Loucy (cell line): Measurements from ENCODE around the gene C1QTNF12.

Experiments used
- H2AFZ ChIP-seq: fragments of 200-600 bp; sonication (generic); 2 replicates; pipeline ENCODE4 v1.6.0; 2016; ENCODE audit warnings: antibody characterized with exemption, mild to moderate bottlenecking, low read length, moderate library complexity
- H3F3A ChIP-seq: fragments of 200-600 bp; 2 replicates; pipeline ENCODE4 v1.6.0; 2016; ENCODE audit warnings: antibody characterized with exemption, low read depth, mild to moderate bottlenecking
- H3K27me3 ChIP-seq: fragments of 200-600 bp; sonication (generic); 2 replicates; pipeline ENCODE4 v1.6.1; 2014; ENCODE audit warnings: low read length, mild to moderate bottlenecking; ENCODE audit not compliant: insufficient read depth, poor library complexity, severe bottlenecking
- H3K36me3 ChIP-seq: fragments of 200-600 bp; sonication (generic); 2 replicates; pipeline ENCODE4 v1.6.1; 2016; ENCODE audit warnings: low read length; ENCODE audit not compliant: insufficient read depth
- H3K4me1 ChIP-seq: fragments of 200-600 bp; sonication (generic); 2 replicates; pipeline ENCODE4 v1.5.1; 2014; ENCODE audit warnings: low read length, mild to moderate bottlenecking; ENCODE audit not compliant: insufficient read depth, poor library complexity, severe bottlenecking
- H3K4me2 ChIP-seq: fragments of 200-600 bp; sonication (generic); 2 replicates; pipeline ENCODE4 v1.6.0; 2014; ENCODE audit warnings: antibody characterized with exemption, low read length, low read depth, mild to moderate bottlenecking; ENCODE audit not compliant: poor library complexity, severe bottlenecking
- H3K4me3 ChIP-seq: fragments of 200-600 bp; sonication (generic); 2 replicates; pipeline ENCODE4 v1.5.1; 2014; ENCODE audit warnings: low read length, mild to moderate bottlenecking, mixed read lengths; ENCODE audit not compliant: poor library complexity, severe bottlenecking
- H3K79me2 ChIP-seq: fragments of 200-600 bp; sonication (generic); 2 replicates; pipeline ENCODE4 v1.6.1; 2014; ENCODE audit warnings: low read length; ENCODE audit not compliant: insufficient read depth
- H3K9ac ChIP-seq: fragments of 200-600 bp; sonication (generic); 2 replicates; pipeline ENCODE4 v1.6.0; 2014; ENCODE audit warnings: mild to moderate bottlenecking, low read depth, low read length, moderate library complexity; ENCODE audit not compliant: poor library complexity, severe bottlenecking
- H3K9me2 ChIP-seq: fragments of 200-600 bp; sonication (generic); replicated peaks from 2 replicates; pipeline ENCODE4 v1.6.1; 2016; ENCODE audit warnings: low read depth, low read length, mixed read lengths
- H3K9me3 ChIP-seq: fragments of 200-600 bp; sonication (generic); 2 replicates; pipeline ENCODE4 v1.6.1; 2014; ENCODE audit warnings: mild to moderate bottlenecking, antibody characterized with exemption, low read length, low read depth; ENCODE audit not compliant: insufficient read depth
- H4K20me1 ChIP-seq: fragments of 200-600 bp; sonication (generic); 2 replicates; pipeline ENCODE4 v1.6.0; 2014; ENCODE audit warnings: antibody characterized with exemption, low read length, mild to moderate bottlenecking; ENCODE audit not compliant: insufficient read depth, poor library complexity, severe bottlenecking
- EZH2phosphoT487 ChIP-seq: fragments of 200-600 bp; IDR thresholded peaks from 2 replicates; pipeline ENCODE4 v1.6.1; 2018; ENCODE audit warnings: antibody characterized with exemption, mild to moderate bottlenecking, moderate library complexity, borderline replicate concordance
- TF ChIP-seq, protein P1 (sequence below): fragments of 200-600 bp; sonication (generic); conservative IDR thresholded peaks from 2 replicates; pipeline ENCODE4 v1.5.1; 2014; ENCODE audit warnings: mild to moderate bottlenecking, antibody characterized with exemption, low read length

The C1QTNF12 gene

DNA sequence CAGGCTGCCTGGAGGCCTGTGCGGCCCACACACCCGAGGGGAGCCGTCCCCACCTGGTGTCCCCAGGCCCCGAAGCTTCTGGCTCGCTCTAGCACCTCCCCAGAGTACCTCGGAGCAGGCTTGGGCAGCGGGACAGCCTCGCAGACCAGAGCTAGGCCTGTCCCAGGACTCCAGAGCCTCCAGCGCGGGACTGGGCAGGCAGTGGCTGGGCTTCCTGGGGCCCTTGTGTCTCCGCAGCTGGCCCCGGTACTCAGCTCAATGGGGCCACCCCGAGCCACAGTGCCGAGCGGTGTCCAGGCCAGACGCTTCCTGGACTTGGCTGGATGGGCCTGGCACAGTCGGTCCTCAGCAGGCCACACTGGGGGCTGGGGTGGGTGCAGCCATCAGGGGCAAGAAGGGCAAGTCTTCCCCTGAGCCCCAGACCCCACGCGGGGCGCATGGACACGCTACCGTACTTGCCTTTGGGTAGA lies 38.6 kb upstream of the C1QTNF12 start:
- Histone ChIP-seq H2AFZ (no peak overlapping the region), H3K4me3 (no peak overlapping the region), H3K27me3 (no peaks in the 10 kb centered on the region), H3K36me3 (no peaks in the 10 kb centered on the region), H3K9me3 (no peaks in the 10 kb centered on the region), H3K9me2 (no peaks in the 10 kb centered on the region), H3K9ac (no peak overlapping the region), H3K79me2 (no peaks in the 10 kb centered on the region), H3F3A (no peaks in the 10 kb centered on the region), H4K20me1 (no peaks in the 10 kb centered on the region), H3K4me1 (no peaks in the 10 kb centered on the region), H3K4me2 (no peak overlapping the region)
- TF ChIP-seq EZH2phosphoT487: no peak
- TF ChIP-seq, protein P1, sequence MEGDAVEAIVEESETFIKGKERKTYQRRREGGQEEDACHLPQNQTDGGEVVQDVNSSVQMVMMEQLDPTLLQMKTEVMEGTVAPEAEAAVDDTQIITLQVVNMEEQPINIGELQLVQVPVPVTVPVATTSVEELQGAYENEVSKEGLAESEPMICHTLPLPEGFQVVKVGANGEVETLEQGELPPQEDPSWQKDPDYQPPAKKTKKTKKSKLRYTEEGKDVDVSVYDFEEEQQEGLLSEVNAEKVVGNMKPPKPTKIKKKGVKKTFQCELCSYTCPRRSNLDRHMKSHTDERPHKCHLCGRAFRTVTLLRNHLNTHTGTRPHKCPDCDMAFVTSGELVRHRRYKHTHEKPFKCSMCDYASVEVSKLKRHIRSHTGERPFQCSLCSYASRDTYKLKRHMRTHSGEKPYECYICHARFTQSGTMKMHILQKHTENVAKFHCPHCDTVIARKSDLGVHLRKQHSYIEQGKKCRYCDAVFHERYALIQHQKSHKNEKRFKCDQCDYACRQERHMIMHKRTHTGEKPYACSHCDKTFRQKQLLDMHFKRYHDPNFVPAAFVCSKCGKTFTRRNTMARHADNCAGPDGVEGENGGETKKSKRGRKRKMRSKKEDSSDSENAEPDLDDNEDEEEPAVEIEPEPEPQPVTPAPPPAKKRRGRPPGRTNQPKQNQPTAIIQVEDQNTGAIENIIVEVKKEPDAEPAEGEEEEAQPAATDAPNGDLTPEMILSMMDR: no peak

DNA sequence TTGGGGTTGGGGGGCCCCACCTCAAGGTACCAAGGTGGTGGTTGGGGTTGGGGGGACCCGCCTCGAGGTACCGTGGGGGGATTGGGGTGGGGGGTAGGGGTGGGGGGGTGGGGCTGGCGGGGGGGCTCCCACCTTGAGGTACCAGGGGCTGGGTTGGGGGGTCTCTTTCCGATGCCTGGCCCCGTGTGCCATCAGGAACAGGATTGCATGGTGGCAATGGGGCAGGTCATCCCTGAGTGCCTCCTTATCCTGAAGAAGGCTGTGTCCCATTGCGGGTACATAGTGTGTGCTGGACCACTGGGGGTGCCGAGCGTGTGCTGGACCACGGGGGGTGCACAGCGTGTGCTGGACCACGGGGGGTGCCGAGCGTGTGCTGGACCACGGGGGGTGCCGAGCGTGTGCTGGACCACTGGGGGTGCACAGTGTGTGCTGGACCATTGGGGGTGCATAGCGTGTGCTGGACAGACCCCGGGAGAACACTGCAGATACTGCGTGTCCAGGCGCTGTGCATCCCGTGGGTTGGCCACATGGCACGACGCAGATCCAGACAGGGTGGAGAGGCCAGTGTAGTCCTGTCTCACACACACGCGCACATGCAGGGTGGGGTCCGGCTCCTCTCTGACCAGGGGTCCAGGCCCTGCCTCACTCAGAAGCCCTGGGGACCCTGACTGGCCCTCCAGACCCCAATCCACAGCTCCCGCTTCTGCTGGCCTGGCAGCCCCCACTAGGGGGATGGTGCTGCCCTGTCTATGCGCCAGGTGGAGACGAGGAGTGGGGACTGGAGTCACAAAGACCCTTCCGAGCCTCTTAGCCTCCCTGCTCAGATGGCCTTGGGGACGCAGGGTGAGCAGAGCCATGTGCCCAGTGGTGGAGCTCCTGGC lies 37.9 kb upstream of the C1QTNF12 start:
- Histone ChIP-seq H4K20me1 (no peaks in the 10 kb centered on the region), H3K4me2 (no peak overlapping the region), H3K4me3 (no peak overlapping the region), H3K4me1 (no peaks in the 10 kb centered on the region), H3K9me3 (no peaks in the 10 kb centered on the region), H3K9me2 (no peaks in the 10 kb centered on the region), H3F3A (no peaks in the 10 kb centered on the region), H3K79me2 (no peaks in the 10 kb centered on the region), H3K9ac (no peak overlapping the region), H3K36me3 (no peaks in the 10 kb centered on the region), H3K27me3 (no peaks in the 10 kb centered on the region), H2AFZ (no peak overlapping the region)
- TF ChIP-seq, protein P1: no peak
- TF ChIP-seq EZH2phosphoT487: no peak

DNA sequence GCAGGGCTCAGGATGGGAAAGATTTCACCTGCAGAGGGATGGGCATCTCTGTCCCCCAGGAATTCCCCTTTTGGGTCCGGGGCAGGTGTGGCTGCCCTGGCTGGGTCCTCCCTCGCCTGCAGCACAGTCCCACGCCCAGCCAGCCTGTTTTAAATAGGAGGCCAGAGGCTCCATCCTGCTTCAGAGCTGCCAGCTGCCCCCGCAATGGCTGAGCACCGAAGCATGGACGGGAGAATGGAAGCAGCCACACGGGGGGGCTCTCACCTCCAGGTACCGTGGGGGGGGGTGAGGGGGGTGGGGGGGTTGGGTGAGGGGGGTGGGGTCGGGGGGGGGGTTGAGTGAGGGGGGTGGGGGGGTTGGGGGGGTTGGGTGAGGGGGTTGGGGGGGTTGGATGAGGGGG lies 37.3 kb upstream of the C1QTNF12 start:
- Histone ChIP-seq H3F3A (no peaks in the 10 kb centered on the region), H2AFZ (no peak overlapping the region), H3K4me2 (no peak overlapping the region)

More for the DNA sequence above, 37.3 kb upstream of the C1QTNF12 start:
- no peak for TF ChIP-seq EZH2phosphoT487
- TF ChIP-seq, protein P1: no peak
- Histone ChIP-seq H3K9me2 (no peaks in the 10 kb centered on the region), H3K79me2 (no peaks in the 10 kb centered on the region), H3K4me3 (no peak overlapping the region), H3K27me3 (no peaks in the 10 kb centered on the region), H3K4me1 (no peaks in the 10 kb centered on the region), H4K20me1 (no peaks in the 10 kb centered on the region), H3K36me3 (no peaks in the 10 kb centered on the region), H3K9ac (no peak overlapping the region), H3K9me3 (no peaks in the 10 kb centered on the region)
